ENCODE data around the gene MAB21L4. TPM values are rescaled to one million over a fixed set of nuclear protein-coding genes. Genes with fewer than 3 reads are reported as not detected.
A peak's percentile ranks its signal among the peaks of the same experiment; 100 is the strongest.

The MAB21L4 gene
- total RNA-seq, 1 experiment from 2014 or later: 0.15 TPM

- H2BK12ac ChIP-seq (ENCODE audit: insufficient read length, low read depth, low read length): no peak overlapping the region
- H4K8ac ChIP-seq (replicated peaks; ENCODE audit: insufficient read length, low read depth, low read length): no peak overlapping the region
- H2AK5ac ChIP-seq (ENCODE audit: insufficient read length, low read length): no peak overlapping the region
- H2BK20ac ChIP-seq (ENCODE audit: low read depth, low read length, poor library complexity, severe bottlenecking): no peak overlapping the region
- no peak overlapping the region for H3K18ac ChIP-seq (ENCODE audit: insufficient read length, low read depth, low read length)
- H2BK5ac ChIP-seq (ENCODE audit: insufficient read length, low read length): no peak overlapping the region
- DNase-seq: peak; percentile 87
- Mint-ChIP-seq H3K9me3 (no peaks in the 10 kb centered on the region), H3K36me3 (ENCODE audit: insufficient read depth in 1 of 3, low read depth in 3 of 3) (no peaks in the 10 kb centered on the region), H3K27ac (no peak overlapping the region), H3K4me1 (peaks cover 2 to 6% of the 10 kb centered on the region in 2 experiments; a peak in 2 of 4 replicates), H3K4me3 (peak overlapping the region in 1 of 2 experiments; percentile 23; a peak in 1 of 5 replicates), H3K27me3 (ENCODE audit: low read depth) (peaks cover 18% of the 10 kb centered on the region)
- H2BK120ac ChIP-seq (ENCODE audit: low read depth, low read length, poor library complexity, severe bottlenecking): no peak overlapping the region
- no peak overlapping the region for H3K9ac ChIP-seq (ENCODE audit: extremely low read depth, insufficient read length, low read length)
- no peak overlapping the region for H3K4me2 ChIP-seq (ENCODE audit: insufficient read depth, insufficient read length, low read length)
- H4K91ac ChIP-seq (ENCODE audit: insufficient read length, low read depth, low read length): no peak overlapping the region
- H3K23ac ChIP-seq (ENCODE audit: insufficient read length, low read depth, low read length): no peak overlapping the region
- H3K4ac ChIP-seq (ENCODE audit: low read depth, low read length): no peak overlapping the region
- H3T11ph ChIP-seq (ENCODE audit: low read length): no peak overlapping the region
- H4K20me1 ChIP-seq (ENCODE audit: control insufficient read depth, insufficient read depth, insufficient read length): no peaks in the 10 kb centered on the region
- WGBS (ENCODE audit: extremely low coverage, insufficient read length, low lambda C conversion rate): no CpG with 5 or more reads among the region's 36 CpGs
- H2AFZ ChIP-seq (ENCODE audit: low read length): no peak overlapping the region
- no peak overlapping the region for H3K56ac ChIP-seq (ENCODE audit: insufficient read length, low read depth, low read length)
- no peak overlapping the region for H3K27ac ChIP-seq (ENCODE audit: insufficient read length, low read depth, low read length)
- no peaks in the 10 kb centered on the region for H3K4me1 ChIP-seq (ENCODE audit: insufficient read depth, low read length)
- H3K27me3 ChIP-seq (ENCODE audit: insufficient read depth, low read length): no peaks in the 10 kb centered on the region
- H3K23me2 ChIP-seq (ENCODE audit: insufficient read length, low read depth, low read length, poor library complexity, severe bottlenecking): no peaks in the 10 kb centered on the region
- no peaks in the 10 kb centered on the region for H3K9me3 ChIP-seq (ENCODE audit: control insufficient read depth, low read depth, low read length)
- no peaks in the 10 kb centered on the region for H3K79me2 ChIP-seq (ENCODE audit: insufficient read depth, low read length)
- H4K5ac ChIP-seq (ENCODE audit: insufficient read length, low read depth, low read length): no peak overlapping the region
- H3K79me1 ChIP-seq (ENCODE audit: insufficient read depth, low read depth, low read length, poor library complexity, severe bottlenecking): no peaks in the 10 kb centered on the region
- TF ChIP-seq CTCF (conservative IDR thresholded peaks at IDR 0.05): peak; percentile 99
- no peak overlapping the region for H2BK15ac ChIP-seq (ENCODE audit: low read depth, low read length)
- H3K14ac ChIP-seq (ENCODE audit: insufficient read depth, low read length): no peak overlapping the region
Measured at GRCh38 chr2:240913810-240914644, 18.1 kb upstream of the MAB21L4 start.

All from H9 (cell line).